CD4-positive, alpha-beta T cell treated with Interleukin-15 for 1 hour (primary cell): Measurements from ENCODE around the gene PARD3B.

Source experiments
- DNase-seq: peaks from one replicate; pipeline ENCODE4 v3.0.0-alpha.2; 2020

The PARD3B gene, protein sequence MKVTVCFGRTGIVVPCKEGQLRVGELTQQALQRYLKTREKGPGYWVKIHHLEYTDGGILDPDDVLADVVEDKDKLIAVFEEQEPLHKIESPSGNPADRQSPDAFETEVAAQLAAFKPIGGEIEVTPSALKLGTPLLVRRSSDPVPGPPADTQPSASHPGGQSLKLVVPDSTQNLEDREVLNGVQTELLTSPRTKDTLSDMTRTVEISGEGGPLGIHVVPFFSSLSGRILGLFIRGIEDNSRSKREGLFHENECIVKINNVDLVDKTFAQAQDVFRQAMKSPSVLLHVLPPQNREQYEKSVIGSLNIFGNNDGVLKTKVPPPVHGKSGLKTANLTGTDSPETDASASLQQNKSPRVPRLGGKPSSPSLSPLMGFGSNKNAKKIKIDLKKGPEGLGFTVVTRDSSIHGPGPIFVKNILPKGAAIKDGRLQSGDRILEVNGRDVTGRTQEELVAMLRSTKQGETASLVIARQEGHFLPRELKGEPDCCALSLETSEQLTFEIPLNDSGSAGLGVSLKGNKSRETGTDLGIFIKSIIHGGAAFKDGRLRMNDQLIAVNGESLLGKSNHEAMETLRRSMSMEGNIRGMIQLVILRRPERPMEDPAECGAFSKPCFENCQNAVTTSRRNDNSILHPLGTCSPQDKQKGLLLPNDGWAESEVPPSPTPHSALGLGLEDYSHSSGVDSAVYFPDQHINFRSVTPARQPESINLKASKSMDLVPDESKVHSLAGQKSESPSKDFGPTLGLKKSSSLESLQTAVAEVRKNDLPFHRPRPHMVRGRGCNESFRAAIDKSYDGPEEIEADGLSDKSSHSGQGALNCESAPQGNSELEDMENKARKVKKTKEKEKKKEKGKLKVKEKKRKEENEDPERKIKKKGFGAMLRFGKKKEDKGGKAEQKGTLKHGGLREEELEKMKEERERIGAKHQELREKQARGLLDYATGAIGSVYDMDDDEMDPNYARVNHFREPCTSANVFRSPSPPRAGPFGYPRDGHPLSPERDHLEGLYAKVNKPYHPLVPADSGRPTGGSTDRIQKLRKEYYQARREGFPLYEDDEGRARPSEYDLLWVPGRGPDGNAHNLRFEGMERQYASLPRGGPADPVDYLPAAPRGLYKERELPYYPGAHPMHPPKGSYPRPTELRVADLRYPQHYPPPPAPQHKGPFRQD (N-terminal part only)

GRCh38 chr2:204544961-204545860, at the start of gene PARD3B:
TSS of gene PARD3B (plus strand) at chr2:204545475. CDS start at chr2:204546000, 525 bp downstream.
- no peak for DNase-seq

DNA sequence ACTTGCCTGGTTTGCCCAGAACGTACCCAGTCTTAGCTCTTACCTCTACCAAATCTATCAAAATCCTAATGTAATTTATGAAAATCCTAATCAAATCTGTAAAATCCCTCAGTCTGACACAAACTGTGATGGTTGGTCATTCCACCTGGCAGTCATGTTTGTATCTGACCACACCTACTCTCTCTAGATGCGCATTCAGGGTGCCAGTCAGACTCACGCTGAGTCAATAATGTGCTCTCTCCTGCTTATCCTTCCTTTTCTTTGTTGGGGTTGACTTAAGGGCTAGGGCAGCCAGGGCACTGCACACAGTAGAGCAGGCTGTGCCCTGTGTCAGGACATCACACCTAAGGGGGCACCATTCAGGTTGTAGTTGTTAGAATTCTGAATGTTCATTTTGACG, 48.5 kb upstream of the PARD3B start:
- no peak for DNase-seq

DNA sequence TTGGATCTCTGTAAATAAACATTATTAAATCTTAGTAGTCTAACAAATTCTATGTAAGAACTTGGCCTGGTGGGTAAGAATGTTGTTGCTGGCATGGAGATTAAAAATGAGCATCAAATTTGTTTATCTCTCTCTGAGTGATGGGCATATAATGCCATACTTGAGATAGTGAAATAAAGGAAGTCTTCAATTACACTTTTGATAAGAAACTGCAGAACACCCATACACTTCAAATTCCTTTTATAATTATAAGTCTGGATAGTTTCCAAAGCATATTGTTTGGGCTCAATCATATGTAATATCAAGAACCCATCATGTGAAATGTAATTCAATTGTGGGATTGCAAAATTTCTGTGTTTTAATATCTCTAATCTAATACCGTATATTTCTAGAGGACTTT, 47.4 kb upstream of the PARD3B start:
- no peak for DNase-seq

DNA sequence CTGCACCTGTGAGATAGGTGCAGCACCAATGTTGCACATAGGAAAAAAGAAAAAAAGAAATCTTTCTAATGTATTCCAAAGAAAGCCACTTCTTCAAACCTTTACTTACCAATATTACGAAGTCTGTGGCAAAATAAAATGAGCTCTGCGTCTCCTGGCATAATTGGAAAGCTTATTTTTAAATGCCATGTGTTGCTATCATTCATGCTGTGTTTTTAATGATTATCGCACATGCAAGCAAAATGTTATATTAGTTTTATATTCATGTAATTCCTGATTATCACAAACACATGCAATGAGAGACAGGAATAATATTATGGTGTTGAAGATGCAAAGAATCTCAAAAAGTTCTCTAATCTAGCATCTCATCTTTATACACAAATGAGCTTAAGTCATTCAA, 47.0 kb upstream of the PARD3B start:
- DNase-seq, result no peak

- no peak for DNase-seq
These were observed 41.4 kb upstream of the PARD3B start for GRCh38 chr2:204503869-204504268.

GRCh38 chr2:204504594-204504993, 40.7 kb upstream of the PARD3B start:
- no peak for DNase-seq

- DNase-seq, result no peak
These were observed 39.8 kb upstream of the PARD3B start for GRCh38 chr2:204505488-204505887.

- no peak for DNase-seq
These were observed 39.3 kb upstream of the PARD3B start for GRCh38 chr2:204505946-204506345.

DNA sequence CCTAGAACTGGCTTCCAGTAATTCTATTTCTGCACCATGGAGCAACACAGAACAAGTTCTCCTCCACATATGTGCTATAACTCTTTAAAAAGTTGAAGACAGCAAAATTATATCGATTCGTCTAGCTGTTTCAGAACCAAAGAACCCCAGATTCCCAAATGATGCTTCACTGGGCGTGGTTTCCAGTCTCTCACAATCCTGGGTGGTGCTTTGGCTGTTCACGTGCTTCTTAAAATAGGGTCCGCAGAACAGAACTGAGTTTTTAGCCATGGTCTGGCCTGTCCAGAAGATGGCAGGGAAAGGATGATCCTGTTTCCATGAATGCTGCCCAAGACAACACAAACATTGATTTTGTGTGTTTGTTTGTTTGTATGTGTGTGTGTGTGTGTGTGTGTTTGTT, 37.6 kb upstream of the PARD3B start:
- no peak for DNase-seq

GRCh38 chr2:204510709-204511420, 34.4 kb upstream of the PARD3B start:
- DNase-seq, result no peak

DNA sequence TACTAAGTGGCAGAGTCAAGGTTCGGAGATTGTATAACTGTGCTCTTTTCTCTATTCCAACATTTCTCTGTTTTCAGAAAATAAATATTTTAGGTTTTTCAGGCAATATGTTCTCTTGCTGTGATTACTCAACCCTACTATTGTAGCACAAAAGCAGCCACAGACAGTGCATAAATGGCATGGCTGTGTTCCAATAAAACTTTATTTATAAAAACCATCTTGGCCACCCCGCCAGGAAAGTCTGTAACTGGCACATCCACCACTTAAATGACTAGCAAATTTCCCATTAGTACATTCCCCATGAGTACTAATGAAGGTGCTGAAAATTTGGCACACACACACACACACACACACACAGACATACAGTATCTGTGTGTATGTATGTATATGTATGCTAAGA, 30.8 kb upstream of the PARD3B start:
- DNase-seq, result no peak

GRCh38 chr2:204515416-204515815, 29.9 kb upstream of the PARD3B start:
- DNase-seq, result no peak

GRCh38 chr2:204517154-204517553, 28.1 kb upstream of the PARD3B start:
- no peak for DNase-seq

GRCh38 chr2:204529795-204530463, 15.3 kb upstream of the PARD3B start:
- no peak for DNase-seq

DNA sequence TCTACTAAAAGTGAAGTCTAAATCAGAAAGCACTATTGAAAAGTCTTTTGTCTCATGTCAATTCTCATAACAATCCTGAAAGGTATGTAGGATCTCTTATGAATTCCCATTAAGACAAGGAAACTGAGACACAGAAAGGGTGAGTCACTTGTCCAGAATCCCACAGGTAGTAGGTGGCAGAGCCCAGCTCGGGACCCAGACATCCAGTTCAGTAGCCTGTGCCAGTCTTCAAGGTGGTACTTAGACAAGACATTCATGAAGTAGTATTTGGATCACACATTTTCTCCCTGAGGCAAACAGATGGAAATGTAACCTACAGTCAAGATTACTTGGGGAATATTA, 14.8 kb upstream of the PARD3B start:
- no peak for DNase-seq

DNA sequence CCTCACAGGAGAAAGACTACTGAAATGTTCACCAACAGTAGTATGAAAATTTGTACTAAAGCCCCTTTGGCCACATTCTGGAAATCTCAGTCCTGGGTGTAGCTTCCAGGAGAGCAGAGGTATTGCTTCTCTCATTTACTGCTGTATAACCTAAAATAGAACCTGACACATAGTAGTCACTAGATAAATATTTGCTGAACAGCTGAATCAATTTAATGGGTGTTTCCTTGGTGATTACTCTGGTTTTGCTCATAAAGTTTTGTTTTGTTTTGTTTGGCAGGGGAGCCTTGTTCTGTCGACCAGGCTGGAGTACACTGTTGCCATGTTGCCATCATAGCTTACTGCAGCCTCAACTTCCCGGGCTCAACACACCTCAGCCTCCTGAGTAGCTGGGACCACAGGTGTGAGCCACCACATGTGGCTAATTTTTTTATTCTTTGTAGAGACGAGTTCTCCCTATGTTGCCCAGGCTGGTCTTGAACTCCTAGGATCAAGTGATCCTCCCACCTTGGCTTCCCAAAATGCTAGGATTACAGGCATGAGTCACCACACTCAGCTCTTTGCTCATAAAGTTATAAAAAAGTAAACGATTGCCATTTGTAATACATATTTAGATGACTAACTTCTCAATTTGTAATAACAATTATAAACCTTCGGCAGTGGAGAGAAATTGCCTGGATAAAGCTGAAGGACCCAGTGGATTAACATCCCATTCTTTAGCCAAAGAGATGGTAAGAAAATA, 11.5 kb upstream of the PARD3B start:
- DNase-seq, result no peak

DNA sequence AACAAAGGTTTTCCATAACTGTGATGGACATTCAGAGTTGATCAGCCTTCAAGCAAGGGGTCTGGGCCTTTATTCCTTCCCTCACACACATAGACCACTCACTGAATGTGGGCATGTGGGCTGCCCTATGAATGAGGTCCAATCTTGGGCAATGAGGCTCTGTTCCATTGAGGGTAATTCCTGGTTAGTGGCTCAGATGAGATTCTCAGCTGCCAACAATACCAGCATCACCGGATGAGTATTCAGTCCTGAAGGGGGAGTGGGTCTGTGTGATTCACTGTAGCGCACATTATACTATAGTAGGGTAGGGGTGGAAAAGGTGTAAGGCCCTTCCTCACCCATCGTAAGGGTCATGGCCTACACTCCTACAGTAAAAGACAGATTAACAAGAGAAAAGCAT, 9.9 kb upstream of the PARD3B start:
- DNase-seq, result no peak

GRCh38 chr2:204535764-204536163, 9.5 kb upstream of the PARD3B start:
- no peak for DNase-seq

- no peak for DNase-seq
These were observed 6.9 kb upstream of the PARD3B start for GRCh38 chr2:204538182-204539018.

DNA sequence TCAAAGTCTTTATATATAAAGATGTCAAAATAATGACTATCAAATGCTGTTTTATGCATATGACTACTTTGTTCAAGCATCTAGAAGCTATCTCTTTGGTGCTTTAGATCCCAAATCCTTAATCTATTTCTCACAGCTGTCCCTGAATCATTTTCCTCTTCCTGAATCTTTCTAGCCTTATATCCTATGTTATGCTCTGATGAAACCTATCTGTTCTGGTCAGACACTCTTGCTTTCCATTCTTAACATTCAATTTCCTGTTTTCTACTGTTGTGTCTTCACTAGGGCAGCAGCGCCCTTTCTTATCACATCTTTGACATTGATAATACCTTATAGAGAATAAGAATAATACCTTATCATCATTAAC, 6.3 kb upstream of the PARD3B start:
- DNase-seq, result no peak
